B cell (primary cell): ENCODE results near the gene ATP6V0E1. TPM values are rescaled to one million over a fixed set of nuclear protein-coding genes. Genes with fewer than 3 reads are reported as not detected.

Experiments used
- ATAC-seq: fragments of 200-7000 bp; cut with Tn5 transposase; one replicate; pipeline ENCODE4 v1.10.0; 2021; ENCODE audit warnings: low read depth, mild to moderate bottlenecking, moderate number of reproducible peaks, moderate library complexity
- CTCF ChIA-PET: fragments of 350-600 bp; sonication (Branson Sonifier 250); formaldehyde crosslinking; loops from one replicate; lab custom pipeline; 2021; ENCODE audit warnings: antibody characterized with exemption, inconsistent platforms; lab: Charles Lee
- POLR2A ChIA-PET: fragments of 350-600 bp; sonication (Branson Sonifier 250); formaldehyde crosslinking; loops from one replicate; lab custom pipeline; 2021; ENCODE audit warnings: antibody characterized with exemption; lab: Charles Lee
- DNase-seq: peaks from one replicate; pipeline ENCODE4 v3.0.0; 2013
- H2AFZ ChIP-seq: 2 replicates; pipeline ENCODE4 v1.6.1; 2012; ENCODE audit warnings: mild to moderate bottlenecking, low read depth, low read length; ENCODE audit not compliant: insufficient read depth, poor library complexity, severe bottlenecking
- H3K27ac ChIP-seq, 2 donors: 1 replicate in 1 of 2; 2 replicates in 1 of 2; pipeline ENCODE4 v1.5.1; 2012 to 2013; ENCODE audit warnings: low read length in 2 of 2, mild to moderate bottlenecking in 2 of 2, moderate library complexity in 1 of 2
- H3K27me3 ChIP-seq, 4 experiments: fragments of 200-600 bp in 1 of 4; sonication (generic) in 1 of 4; replicated peaks in 1 of 4; 1 replicate in 2 of 4; 2 replicates in 2 of 4; pipeline versions ENCODE4 v1.6.1 to v1.7.0; 2013 to 2016; ENCODE audit warnings: low read length in 3 of 4, mild to moderate bottlenecking in 2 of 4, mixed read lengths in 1 of 4, moderate library complexity in 1 of 4; ENCODE audit not compliant: insufficient read depth in 4 of 4, control insufficient read depth in 3 of 4; ENCODE audit errors: control extremely low read depth in 1 of 4
- H3K36me3 ChIP-seq, 2 experiments: replicated peaks in 1 of 2; 1 replicate in 1 of 2; 2 replicates in 1 of 2; pipeline versions ENCODE4 v1.6.1 to v1.7.1; 2013; ENCODE audit warnings: low read length in 1 of 2; ENCODE audit not compliant: insufficient read depth in 2 of 2, control insufficient read depth in 1 of 2; ENCODE audit errors: control extremely low read depth in 1 of 2, extremely low read depth in 1 of 2
- H3K4me1 ChIP-seq, 2 donors: fragments of 200-600 bp in 1 of 2; sonication (generic) in 1 of 2; 1 replicate in 1 of 2; 2 replicates in 1 of 2; pipeline versions ENCODE4 v1.5.1 to v1.6.1; 2013 to 2017; ENCODE audit warnings: low read length in 2 of 2; ENCODE audit not compliant: control insufficient read depth in 2 of 2, insufficient read depth in 2 of 2
- H3K4me2 ChIP-seq: replicated peaks from 2 replicates; pipeline ENCODE3; 2012; ENCODE audit warnings: mild to moderate bottlenecking, low read depth, low read length; ENCODE audit not compliant: poor library complexity, severe bottlenecking
- H3K4me3 ChIP-seq, 5 experiments: fragments of 200-600 bp in 1 of 5; sonication (generic) in 1 of 5; 1 replicate in 3 of 5; 2 replicates in 2 of 5; pipeline versions ENCODE4 v1.5.1 to v1.7.0; 2011 to 2016; ENCODE audit warnings: low read length in 4 of 5, mild to moderate bottlenecking in 4 of 5, low read depth in 2 of 5, control low read depth in 1 of 5, moderate library complexity in 1 of 5; ENCODE audit not compliant: insufficient read depth in 1 of 5; ENCODE audit errors: control extremely low read depth in 1 of 5, extremely low read depth in 1 of 5
- H3K79me2 ChIP-seq: fragments of 200-600 bp; sonication (generic); one replicate; pipeline ENCODE4 v1.6.0; 2016; ENCODE audit warnings: low read length; ENCODE audit not compliant: control insufficient read depth, insufficient read depth
- H3K9ac ChIP-seq: fragments of 200-600 bp; sonication (generic); 2 replicates; pipeline ENCODE4 v1.6.1; 2017; ENCODE audit warnings: mild to moderate bottlenecking, low read length, moderate library complexity
- H3K9me3 ChIP-seq, 3 donors: one replicate each; pipeline versions ENCODE4 v1.6.1 to v1.7.1; 2013; ENCODE audit warnings: low read length in 2 of 3; ENCODE audit not compliant: control insufficient read depth in 2 of 3, insufficient read depth in 1 of 3; ENCODE audit errors: control extremely low read depth in 1 of 3
- H4K20me1 ChIP-seq: 2 replicates; pipeline ENCODE4 v1.6.0; 2012; ENCODE audit warnings: mild to moderate bottlenecking, low read length; ENCODE audit not compliant: insufficient read depth, control insufficient read depth, poor library complexity, severe bottlenecking
- H3K27ac Mint-ChIP-seq: one replicate; pipeline ENCODE4 v1.8.0; 2021; ENCODE audit warnings: mixed read lengths
- H3K27me3 Mint-ChIP-seq: one replicate; pipeline ENCODE4 v1.8.0; 2021; ENCODE audit warnings: mixed read lengths
- H3K4me1 Mint-ChIP-seq: one replicate; pipeline ENCODE4 v1.8.0; 2021; ENCODE audit warnings: mixed read lengths
- H3K4me3 Mint-ChIP-seq: one replicate; pipeline ENCODE4 v1.8.0; 2021; ENCODE audit warnings: mixed read lengths
- H3K9me3 Mint-ChIP-seq: one replicate; pipeline ENCODE4 v1.8.0; 2022; ENCODE audit warnings: mixed read lengths; ENCODE audit not compliant: insufficient read depth
- CTCF ChIP-seq: fragments of 200-600 bp; IDR thresholded peaks from one replicate; pipeline ENCODE4 v1.8.0; 2022; ENCODE audit warnings: antibody characterized with exemption, mild to moderate bottlenecking
- EZH2 ChIP-seq: IDR thresholded peaks from 2 replicates; pipeline ENCODE4 v1.6.1; 2012; ENCODE audit warnings: borderline replicate concordance, low read depth, mild to moderate bottlenecking, moderate library complexity, low read length; ENCODE audit not compliant: insufficient read depth, poor library complexity, severe bottlenecking
- WGBS: methylation state at CpG from one replicate; pipeline ENCODE4 v1.1.5; 2013; ENCODE audit warnings: missing lambda C conversion rate; ENCODE audit not compliant: insufficient coverage; 5-methylcytosine and 5-hydroxymethylcytosine counted together
- intact Hi-C: fragments of 100-400 bp; cut with micrococcal nuclease; formaldehyde crosslinking; loops from one replicate; pipeline ENCODE4 v1.10.0; 2022
- polyA plus RNA-seq: library from polyadenylated mRNA; depleted of rRNA; stranded (reverse); fragments of >200 nt; gene quantifications from 2 replicates; pipeline ENCODE4 v1.2.3, GENCODE V29; 2012
- total RNA-seq, 2 donors: library from RNA; stranded (reverse); fragments of 120-200 nt in 1 of 2; gene quantifications; 1 replicate in 1 of 2; 2 replicates in 1 of 2; pipeline versions ENCODE4 v1.2.3 to v1.2.4, GENCODE V29; 2013 to 2022

The ATP6V0E1 gene
- total and polyA plus RNA-seq, 2 donors (not counting 1 experiment from before 2014, with no cell fraction given) = 93.8 to 127 TPM

- Histone ChIP-seq H4K20me1 (no peaks in the 10 kb centered on the region), H3K9ac (no peak overlapping the region), H3K4me2 (no peak overlapping the region), H3K9me3 (no peaks in the 10 kb centered on the region), H3K4me3 (no peak overlapping the region), H2AFZ (no peak overlapping the region), H3K79me2 (no peaks in the 10 kb centered on the region), H3K36me3 (peaks cover 1 to 58% of the 10 kb centered on the region in 2 experiments), H3K27me3 (no peaks in the 10 kb centered on the region), H3K27ac (no peak overlapping the region), H3K4me1 (no peaks in the 10 kb centered on the region)
- no peaks in the 10 kb centered on the region for H3K27me3 Mint-ChIP-seq
- TF ChIP-seq EZH2 (no peak), CTCF (no peak)
- DNase-seq = no peak
- POLR2A ChIA-PET = no interaction called here
- 82% methylated on average over 6 of the region's 8 CpGs for WGBS
- H3K9me3 Mint-ChIP-seq = no peaks in the 10 kb centered on the region
- H3K4me1 Mint-ChIP-seq = no peaks in the 10 kb centered on the region
- no peak for ATAC-seq
- intact Hi-C loops = no loop called here
- no peak overlapping the region for H3K27ac Mint-ChIP-seq
- CTCF ChIA-PET = interaction anchor here (1.2 kb wide), 1 partner anchor 11 kb away, joined by 4 read pairs; no protein-coding TSS in a partner anchor
- H3K4me3 Mint-ChIP-seq = no peak overlapping the region
These were observed 39.7 kb upstream of the ATP6V0E1 start for GRCh38 chr5:172943906-172944305.

- H3K4me1 ChIP-seq = no peaks in the 10 kb centered on the region
- no peaks in the 10 kb centered on the region for H3K79me2 ChIP-seq
- Mint-ChIP-seq H3K4me1 (no peaks in the 10 kb centered on the region), H3K9me3 (no peaks in the 10 kb centered on the region), H3K4me3 (no peak overlapping the region), H3K27ac (no peak overlapping the region), H3K27me3 (no peaks in the 10 kb centered on the region)
- no peaks in the 10 kb centered on the region for H4K20me1 ChIP-seq
- ChIA-PET CTCF (interaction anchor here (1.2 kb wide), 1 partner anchor 12 kb away, joined by 4 read pairs; no protein-coding TSS in a partner anchor), POLR2A (interaction anchor here (0.7 kb wide), 1 partner anchor 43 kb away, joined by 3 read pairs; no protein-coding TSS in a partner anchor)
- H3K4me2 ChIP-seq = no peak overlapping the region
- no peak overlapping the region for H3K27ac ChIP-seq
- DNase-seq (no peak), ATAC-seq (no peak)
- H3K9ac ChIP-seq = no peak overlapping the region
- intact Hi-C loops = no loop called here
- TF ChIP-seq EZH2 = no peak
- TF ChIP-seq CTCF = no peak
- H3K9me3 ChIP-seq = no peaks in the 10 kb centered on the region
- H3K27me3 ChIP-seq = no peaks in the 10 kb centered on the region
- H3K4me3 ChIP-seq = no peak overlapping the region
- no peak overlapping the region for H2AFZ ChIP-seq
- H3K36me3 ChIP-seq = peaks cover 1 to 59% of the 10 kb centered on the region in 2 experiments
- WGBS = 100% methylated on average over 5 of the region's 6 CpGs
These were observed 38.8 kb upstream of the ATP6V0E1 start for GRCh38 chr5:172944741-172945140.
